MM.1S (cell line): ENCODE measurements around the gene FAM219A.

Source experiments
- CTCF ChIP-seq: fragments of 300-600 bp; sonication (generic); IDR thresholded peaks from 2 replicates; pipeline ENCODE4 v1.5.1; 2016; ENCODE audit warnings: antibody characterized with exemption, low read length, mixed read lengths
- EZH2 ChIP-seq: fragments of 300-600 bp; sonication (generic); optimal IDR thresholded peaks from 2 replicates; pipeline ENCODE3; 2017; ENCODE audit warnings: low read depth, mild to moderate bottlenecking, antibody characterized with exemption, low read length, mixed read lengths

- TF ChIP-seq EZH2 (no peak), CTCF (no peak)
Observed at GRCh38 chr9:34440017-34440416, 18.4 kb downstream of the FAM219A start.
